ENCODE measurements around the gene BAZ1A. TPM values are rescaled to one million over a fixed set of nuclear protein-coding genes. Genes with fewer than 3 reads are reported as not detected.

Gene BAZ1A
- total and polyA plus RNA-seq, 2 of the 8 experiments (the other 6 are each of a cell fraction or from before 2014, with no cell fraction given): 8.0 to 23.1 TPM

GRCh38 chr14:34843011-34843554 is 32.1 kb downstream of the BAZ1A start (continued):
- no peak for TF ChIP-seq TCF12 (IDR thresholded peaks at IDR 0.05; ENCODE audit: low read depth, low read length)
- TF ChIP-seq POU5F1 (IDR thresholded peaks at IDR 0.05; ENCODE audit: low read depth, low read length): no peak
- TF ChIP-seq, protein P1, sequence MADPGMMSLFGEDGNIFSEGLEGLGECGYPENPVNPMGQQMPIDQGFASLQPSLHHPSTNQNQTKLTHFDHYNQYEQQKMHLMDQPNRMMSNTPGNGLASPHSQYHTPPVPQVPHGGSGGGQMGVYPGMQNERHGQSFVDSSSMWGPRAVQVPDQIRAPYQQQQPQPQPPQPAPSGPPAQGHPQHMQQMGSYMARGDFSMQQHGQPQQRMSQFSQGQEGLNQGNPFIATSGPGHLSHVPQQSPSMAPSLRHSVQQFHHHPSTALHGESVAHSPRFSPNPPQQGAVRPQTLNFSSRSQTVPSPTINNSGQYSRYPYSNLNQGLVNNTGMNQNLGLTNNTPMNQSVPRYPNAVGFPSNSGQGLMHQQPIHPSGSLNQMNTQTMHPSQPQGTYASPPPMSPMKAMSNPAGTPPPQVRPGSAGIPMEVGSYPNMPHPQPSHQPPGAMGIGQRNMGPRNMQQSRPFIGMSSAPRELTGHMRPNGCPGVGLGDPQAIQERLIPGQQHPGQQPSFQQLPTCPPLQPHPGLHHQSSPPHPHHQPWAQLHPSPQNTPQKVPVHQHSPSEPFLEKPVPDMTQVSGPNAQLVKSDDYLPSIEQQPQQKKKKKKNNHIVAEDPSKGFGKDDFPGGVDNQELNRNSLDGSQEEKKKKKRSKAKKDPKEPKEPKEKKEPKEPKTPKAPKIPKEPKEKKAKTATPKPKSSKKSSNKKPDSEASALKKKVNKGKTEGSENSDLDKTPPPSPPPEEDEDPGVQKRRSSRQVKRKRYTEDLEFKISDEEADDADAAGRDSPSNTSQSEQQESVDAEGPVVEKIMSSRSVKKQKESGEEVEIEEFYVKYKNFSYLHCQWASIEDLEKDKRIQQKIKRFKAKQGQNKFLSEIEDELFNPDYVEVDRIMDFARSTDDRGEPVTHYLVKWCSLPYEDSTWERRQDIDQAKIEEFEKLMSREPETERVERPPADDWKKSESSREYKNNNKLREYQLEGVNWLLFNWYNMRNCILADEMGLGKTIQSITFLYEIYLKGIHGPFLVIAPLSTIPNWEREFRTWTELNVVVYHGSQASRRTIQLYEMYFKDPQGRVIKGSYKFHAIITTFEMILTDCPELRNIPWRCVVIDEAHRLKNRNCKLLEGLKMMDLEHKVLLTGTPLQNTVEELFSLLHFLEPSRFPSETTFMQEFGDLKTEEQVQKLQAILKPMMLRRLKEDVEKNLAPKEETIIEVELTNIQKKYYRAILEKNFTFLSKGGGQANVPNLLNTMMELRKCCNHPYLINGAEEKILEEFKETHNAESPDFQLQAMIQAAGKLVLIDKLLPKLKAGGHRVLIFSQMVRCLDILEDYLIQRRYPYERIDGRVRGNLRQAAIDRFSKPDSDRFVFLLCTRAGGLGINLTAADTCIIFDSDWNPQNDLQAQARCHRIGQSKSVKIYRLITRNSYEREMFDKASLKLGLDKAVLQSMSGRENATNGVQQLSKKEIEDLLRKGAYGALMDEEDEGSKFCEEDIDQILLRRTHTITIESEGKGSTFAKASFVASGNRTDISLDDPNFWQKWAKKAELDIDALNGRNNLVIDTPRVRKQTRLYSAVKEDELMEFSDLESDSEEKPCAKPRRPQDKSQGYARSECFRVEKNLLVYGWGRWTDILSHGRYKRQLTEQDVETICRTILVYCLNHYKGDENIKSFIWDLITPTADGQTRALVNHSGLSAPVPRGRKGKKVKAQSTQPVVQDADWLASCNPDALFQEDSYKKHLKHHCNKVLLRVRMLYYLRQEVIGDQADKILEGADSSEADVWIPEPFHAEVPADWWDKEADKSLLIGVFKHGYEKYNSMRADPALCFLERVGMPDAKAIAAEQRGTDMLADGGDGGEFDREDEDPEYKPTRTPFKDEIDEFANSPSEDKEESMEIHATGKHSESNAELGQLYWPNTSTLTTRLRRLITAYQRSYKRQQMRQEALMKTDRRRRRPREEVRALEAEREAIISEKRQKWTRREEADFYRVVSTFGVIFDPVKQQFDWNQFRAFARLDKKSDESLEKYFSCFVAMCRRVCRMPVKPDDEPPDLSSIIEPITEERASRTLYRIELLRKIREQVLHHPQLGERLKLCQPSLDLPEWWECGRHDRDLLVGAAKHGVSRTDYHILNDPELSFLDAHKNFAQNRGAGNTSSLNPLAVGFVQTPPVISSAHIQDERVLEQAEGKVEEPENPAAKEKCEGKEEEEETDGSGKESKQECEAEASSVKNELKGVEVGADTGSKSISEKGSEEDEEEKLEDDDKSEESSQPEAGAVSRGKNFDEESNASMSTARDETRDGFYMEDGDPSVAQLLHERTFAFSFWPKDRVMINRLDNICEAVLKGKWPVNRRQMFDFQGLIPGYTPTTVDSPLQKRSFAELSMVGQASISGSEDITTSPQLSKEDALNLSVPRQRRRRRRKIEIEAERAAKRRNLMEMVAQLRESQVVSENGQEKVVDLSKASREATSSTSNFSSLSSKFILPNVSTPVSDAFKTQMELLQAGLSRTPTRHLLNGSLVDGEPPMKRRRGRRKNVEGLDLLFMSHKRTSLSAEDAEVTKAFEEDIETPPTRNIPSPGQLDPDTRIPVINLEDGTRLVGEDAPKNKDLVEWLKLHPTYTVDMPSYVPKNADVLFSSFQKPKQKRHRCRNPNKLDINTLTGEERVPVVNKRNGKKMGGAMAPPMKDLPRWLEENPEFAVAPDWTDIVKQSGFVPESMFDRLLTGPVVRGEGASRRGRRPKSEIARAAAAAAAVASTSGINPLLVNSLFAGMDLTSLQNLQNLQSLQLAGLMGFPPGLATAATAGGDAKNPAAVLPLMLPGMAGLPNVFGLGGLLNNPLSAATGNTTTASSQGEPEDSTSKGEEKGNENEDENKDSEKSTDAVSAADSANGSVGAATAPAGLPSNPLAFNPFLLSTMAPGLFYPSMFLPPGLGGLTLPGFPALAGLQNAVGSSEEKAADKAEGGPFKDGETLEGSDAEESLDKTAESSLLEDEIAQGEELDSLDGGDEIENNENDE (IDR thresholded peaks at IDR 0.05; ENCODE audit: insufficient replicate concordance, low read length): no peak
- no peak for TF ChIP-seq KDM1A (IDR thresholded peaks at IDR 0.05; ENCODE audit: borderline replicate concordance, low read length)
- TF ChIP-seq TEAD4 (IDR thresholded peaks at IDR 0.05; ENCODE audit: low read depth, low read length): no peak
- TF ChIP-seq SIRT6 (IDR thresholded peaks at IDR 0.05; ENCODE audit: low read length): no peak
- no peak for TF ChIP-seq SIN3A (conservative IDR thresholded peaks at IDR 0.05 in 1 of 2, IDR thresholded peaks at IDR 0.05 in 1 of 2; ENCODE audit: low read depth in 1 of 2, low read length in 2 of 2)
- no peak for TF ChIP-seq YY1 (IDR thresholded peaks at IDR 0.05; ENCODE audit: low read depth, low read length)
